IMR-90 (cell line): Measurements from ENCODE around the gene RERE. TPM values are rescaled to one million over a fixed set of nuclear protein-coding genes. Genes with fewer than 3 reads are reported as not detected.

ENCODE experiments used
- ATAC-seq: fragments of 200-7000 bp; cut with Tn5 transposase; 2 replicates; pipeline ENCODE4 v1.9.1; 2020; ENCODE audit warnings: low read depth, mild to moderate bottlenecking, moderate library complexity
- BruUV-seq: library from RNA; stranded (reverse); fragments of 400-500 nt; replicated peaks from 2 replicates; lab custom pipeline; 2021; lab: Mats Ljungman, UMichigan
- CTCF ChIA-PET: fragments of 300-600 bp; formaldehyde crosslinking; extraction: SDS; loops from one replicate; lab custom pipeline; 2021; ENCODE audit warnings: antibody characterized with exemption; lab: Yijun Ruan, JAX
- POLR2A ChIA-PET: fragments of 300-600 bp; sonication (Branson Sonifier 250); formaldehyde crosslinking; loops from one replicate; lab custom pipeline; 2022; ENCODE audit warnings: antibody characterized with exemption; ENCODE audit not compliant: unreplicated experiment; lab: Charles Lee
- DNase-seq: peaks from one replicate; pipeline ENCODE4 v3.0.0; 2013
- H2AFZ ChIP-seq: replicated peaks from 2 replicates; pipeline ENCODE3; 2013; ENCODE audit warnings: low read length, mild to moderate bottlenecking; ENCODE audit not compliant: poor library complexity
- H2AK5ac ChIP-seq: 2 replicates; pipeline ENCODE4 v1.6.1; 2013; ENCODE audit warnings: low read depth, low read length, inconsistent platforms
- H2AK9ac ChIP-seq: replicated peaks from 2 replicates; pipeline ENCODE3; 2013; ENCODE audit warnings: mild to moderate bottlenecking, low read depth, low read length, moderate library complexity; ENCODE audit not compliant: poor library complexity
- H2BK120ac ChIP-seq: 2 replicates; pipeline ENCODE4 v1.6.1; 2013; ENCODE audit warnings: low read depth, low read length, inconsistent platforms
- H2BK15ac ChIP-seq: 3 replicates; pipeline ENCODE4 v1.6.1; 2013; ENCODE audit warnings: low read depth, low read length, inconsistent platforms
- H2BK20ac ChIP-seq: 2 replicates; pipeline ENCODE4 v1.6.1; 2013; ENCODE audit warnings: low read depth, mild to moderate bottlenecking, inconsistent platforms, low read length, moderate library complexity
- H2BK5ac ChIP-seq: 2 replicates; pipeline ENCODE4 v1.6.1; 2013; ENCODE audit warnings: mild to moderate bottlenecking, low read depth, low read length, inconsistent platforms; ENCODE audit not compliant: poor library complexity, severe bottlenecking
- H3K14ac ChIP-seq: replicated peaks from 2 replicates; pipeline ENCODE4 v1.6.1; 2013; ENCODE audit warnings: low read depth, low read length, inconsistent platforms
- H3K18ac ChIP-seq: 2 replicates; pipeline ENCODE4 v1.6.1; 2013; ENCODE audit warnings: low read depth, low read length, control low read depth
- H3K23ac ChIP-seq: 2 replicates; pipeline ENCODE4 v1.6.1; 2013; ENCODE audit warnings: low read depth, low read length, inconsistent platforms
- H3K27ac ChIP-seq: 2 replicates; pipeline ENCODE4 v1.5.1; 2013; ENCODE audit warnings: mild to moderate bottlenecking, control low read depth, low read length; ENCODE audit not compliant: insufficient read depth
- H3K27me3 ChIP-seq: 2 replicates; pipeline ENCODE4 v1.6.1; 2013; ENCODE audit warnings: low read length; ENCODE audit not compliant: control insufficient read depth, insufficient read depth
- H3K36me3 ChIP-seq: 2 replicates; pipeline ENCODE4 v1.6.1; 2013; ENCODE audit warnings: low read length, mixed read lengths; ENCODE audit not compliant: control insufficient read depth, insufficient read depth
- H3K4ac ChIP-seq: 2 replicates; pipeline ENCODE4 v1.6.1; 2013; ENCODE audit warnings: low read depth, low read length, inconsistent platforms
- H3K4me1 ChIP-seq: 2 replicates; pipeline ENCODE4 v1.6.1; 2013; ENCODE audit warnings: low read length, mixed read lengths; ENCODE audit not compliant: control insufficient read depth, insufficient read depth
- H3K4me2 ChIP-seq: 2 replicates; pipeline ENCODE4 v1.6.1; 2013; ENCODE audit warnings: low read depth, mild to moderate bottlenecking, control low read depth, low read length, moderate library complexity
- H3K4me3 ChIP-seq: 2 replicates; pipeline ENCODE4 v1.5.1; 2013; ENCODE audit warnings: low read depth, mild to moderate bottlenecking, control low read depth, low read length, moderate library complexity; ENCODE audit not compliant: insufficient read depth
- H3K56ac ChIP-seq: 2 replicates; pipeline ENCODE4 v1.6.1; 2013; ENCODE audit warnings: low read length, inconsistent platforms; ENCODE audit not compliant: insufficient read depth; ENCODE audit errors: extremely low read depth
- H3K79me1 ChIP-seq, 2 experiments: 2 replicates each; pipeline ENCODE4 v1.6.1; 2013; ENCODE audit warnings: low read length in 2 of 2, inconsistent platforms in 1 of 2, low read depth in 1 of 2
- H3K9ac ChIP-seq: 2 replicates; pipeline ENCODE4 v1.6.1; 2013; ENCODE audit warnings: low read depth, low read length, control low read depth
- H3K9me1 ChIP-seq: 2 replicates; pipeline ENCODE4 v1.6.1; 2013; ENCODE audit warnings: low read length, inconsistent platforms; ENCODE audit not compliant: insufficient read depth
- H3K9me3 ChIP-seq: 2 replicates; pipeline ENCODE4 v1.6.1; 2013; ENCODE audit warnings: low read length; ENCODE audit not compliant: control insufficient read depth, insufficient read depth
- H4K20me1 ChIP-seq: 2 replicates; pipeline ENCODE4 v1.6.1; 2013; ENCODE audit warnings: low read length, inconsistent platforms; ENCODE audit not compliant: insufficient read depth
- H4K5ac ChIP-seq: 2 replicates; pipeline ENCODE4 v1.6.1; 2013; ENCODE audit warnings: mild to moderate bottlenecking, low read depth, low read length, control low read depth
- H4K8ac ChIP-seq, 2 experiments: 2 replicates each; pipeline ENCODE4 v1.6.1; 2013; ENCODE audit warnings: low read depth in 2 of 2, low read length in 2 of 2, control low read depth in 1 of 2, inconsistent platforms in 1 of 2
- H4K91ac ChIP-seq: 2 replicates; pipeline ENCODE4 v1.6.1; 2013; ENCODE audit warnings: low read depth, low read length, inconsistent platforms; ENCODE audit not compliant: insufficient read depth
- BHLHE40 ChIP-seq: fragments of 150-350 bp; IDR thresholded peaks from 2 replicates; pipeline ENCODE4 v1.6.1; 2016; ENCODE audit warnings: mild to moderate bottlenecking, low read depth, low read length
- CEBPB ChIP-seq: IDR thresholded peaks from 2 replicates; pipeline ENCODE4 v1.6.1; 2012; ENCODE audit warnings: low read depth, low read length, improper control_type of control experiment
- CHD1 ChIP-seq: IDR thresholded peaks from 2 replicates; pipeline ENCODE4 v1.6.1; 2012; ENCODE audit warnings: low read depth, low read length, improper control_type of control experiment
- FOS ChIP-seq: fragments of 150-350 bp; IDR thresholded peaks from 2 replicates; pipeline ENCODE4 v1.6.1; 2016; ENCODE audit warnings: low read depth, low read length
- MAFK ChIP-seq: IDR thresholded peaks from 2 replicates; pipeline ENCODE4 v1.6.1; 2012; ENCODE audit warnings: low read depth, low read length, improper control_type of control experiment
- MAZ ChIP-seq: IDR thresholded peaks from 2 replicates; pipeline ENCODE4 v1.6.1; 2012; ENCODE audit warnings: low read depth, mild to moderate bottlenecking, low read length, improper control_type of control experiment, moderate library complexity, borderline replicate concordance
- MXI1 ChIP-seq: IDR thresholded peaks from 2 replicates; pipeline ENCODE4 v1.6.1; 2012; ENCODE audit warnings: low read depth, mild to moderate bottlenecking, low read length, moderate library complexity, borderline replicate concordance
- NFE2L2 ChIP-seq: fragments of 150-350 bp; IDR thresholded peaks from 2 replicates; pipeline ENCODE4 v1.6.1; 2016; ENCODE audit warnings: low read depth, mild to moderate bottlenecking, low read length
- POLR2A ChIP-seq: IDR thresholded peaks from 2 replicates; pipeline ENCODE4 v1.6.1; 2012; ENCODE audit warnings: mild to moderate bottlenecking, low read depth, low read length
- RAD21 ChIP-seq: IDR thresholded peaks from 2 replicates; pipeline ENCODE4 v1.6.1; 2012; ENCODE audit warnings: low read length, improper control_type of control experiment
- RCOR1 ChIP-seq: IDR thresholded peaks from 2 replicates; pipeline ENCODE4 v1.6.1; 2012; ENCODE audit warnings: mild to moderate bottlenecking, low read length, improper control_type of control experiment; ENCODE audit not compliant: insufficient replicate concordance
- RFX5 ChIP-seq: IDR thresholded peaks from 2 replicates; pipeline ENCODE4 v1.8.0; 2012; ENCODE audit warnings: low read depth, mild to moderate bottlenecking, low read length, moderate library complexity
- SMC3 ChIP-seq: fragments of 150-350 bp; IDR thresholded peaks from 2 replicates; pipeline ENCODE4 v1.6.1; 2016; ENCODE audit warnings: low read depth, mild to moderate bottlenecking, antibody characterized with exemption, low read length, moderate library complexity
- WGBS, 2 experiments: methylation state at CpG; one replicate each; pipeline versions ENCODE4 v1.1.5 to v1.1.7; 2013; ENCODE audit warnings: missing lambda C conversion rate in 2 of 2; ENCODE audit not compliant: insufficient read length in 1 of 2; ENCODE audit errors: extremely low coverage in 2 of 2; 5-methylcytosine and 5-hydroxymethylcytosine counted together
- dilution Hi-C: fragments of 300-500 bp; cut with HindIII; formaldehyde crosslinking; loops from one replicate; pipeline ENCODE4 v1.14.3; 2018; ENCODE audit warnings: low sequenced_read_pairs; ENCODE audit not compliant: unreplicated experiment
- in situ Hi-C: fragments of 300-500 bp; cut with MboI; formaldehyde crosslinking; loops from 3 replicates; pipeline ENCODE4 v1.14.3; 2019; ENCODE audit warnings: low sequenced_read_pairs, inconsistent platforms, mixed read lengths
- intact Hi-C: fragments of 100-400 bp; cut with micrococcal nuclease; formaldehyde crosslinking; loops from 2 replicates; pipeline ENCODE4 v1.10.0; 2022
- polyA plus RNA-seq, 3 experiments: library from polyadenylated mRNA; depleted of rRNA; stranded (reverse); fragments of >200 nt; gene quantifications; 2 replicates each; pipeline ENCODE4 v1.2.3, GENCODE V29; 2012; ENCODE audit warnings: low replicate concordance in 1 of 3
- total RNA-seq: library from RNA; depleted of rRNA; stranded (reverse); fragments of >200 nt; gene quantifications from 2 replicates; pipeline ENCODE4 v1.2.3, GENCODE V29; 2012
- TF ChIP-seq, protein P1 (sequence below): fragments of 150-350 bp; IDR thresholded peaks from 2 replicates; pipeline ENCODE4 v1.6.1; 2016; ENCODE audit warnings: low read depth, mild to moderate bottlenecking, low read length, moderate library complexity, borderline replicate concordance
- TF ChIP-seq, protein P2 (sequence below): fragments of 150-350 bp; IDR thresholded peaks from 2 replicates; pipeline ENCODE4 v1.6.1; 2017; ENCODE audit warnings: mild to moderate bottlenecking, antibody characterized with exemption, low read length, low read depth
- TF ChIP-seq, protein P3 (sequence below): conservative IDR thresholded peaks from 2 replicates; pipeline ENCODE4 v1.5.1; 2012; ENCODE audit warnings: mild to moderate bottlenecking, low read depth, low read length, improper control_type of control experiment

The RERE gene
- total and polyA plus RNA-seq, 2 of the 4 experiments (the other 2 are of a cell fraction), result 11.5 to 25.1 TPM

DNA sequence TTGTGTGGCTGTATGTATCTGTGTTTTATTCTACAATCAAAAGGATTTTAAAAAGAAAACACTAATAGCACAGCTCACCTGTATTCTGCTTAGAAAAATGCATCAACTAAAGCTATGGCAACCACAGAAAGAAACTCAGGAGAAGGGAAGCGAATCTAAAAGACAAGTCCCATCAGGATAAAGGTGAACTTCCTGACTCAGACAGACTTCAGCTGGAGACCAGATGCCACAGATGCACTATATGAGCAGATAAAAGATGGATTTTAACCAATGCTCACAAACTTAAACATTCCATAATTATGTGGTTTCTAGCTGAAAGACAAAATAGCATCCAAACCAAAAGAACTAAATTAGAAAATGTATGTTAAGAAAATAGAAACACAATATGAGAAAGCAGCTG is 231.0 kb downstream of the RERE start:
- no peak overlapping the region for H2BK5ac ChIP-seq
- dilution Hi-C loops, result no loop called here
- no peak overlapping the region for H2AFZ ChIP-seq
- H3K9me1 ChIP-seq, result peaks cover 9% of the 10 kb centered on the region
- no peaks in the 10 kb centered on the region for H3K27me3 ChIP-seq
- no peak overlapping the region for H2AK5ac ChIP-seq
- H3K4me1 ChIP-seq, result peaks cover 3% of the 10 kb centered on the region; the same call in 1 of the 2 replicates
- H3K18ac ChIP-seq, result no peak overlapping the region
- H4K5ac ChIP-seq, result no peak overlapping the region
- no peak overlapping the region for H4K8ac ChIP-seq
- ChIA-PET CTCF (interaction anchor here (0.6 to 1.3 kb wide), 3 partner anchors 12 to 140 kb away, joined by 3 to 4 read pairs (median 3); no protein-coding TSS in a partner anchor), POLR2A (interaction anchor here (0.6 kb wide), 1 partner anchor 9 kb away, joined by 4 read pairs; no protein-coding TSS in a partner anchor)
- H3K9me3 ChIP-seq, result no peaks in the 10 kb centered on the region
- no peak overlapping the region for H3K23ac ChIP-seq
- peaks cover 43% of the 10 kb centered on the region for H4K20me1 ChIP-seq
- no peak overlapping the region for H3K4me3 ChIP-seq
- no peak overlapping the region for H3K9ac ChIP-seq
- H4K91ac ChIP-seq, result no peak overlapping the region
- ATAC-seq, result no peak
- no peak overlapping the region for H3K4me2 ChIP-seq
- WGBS, 2 experiments, result no CpG with 5 or more reads among the region's 1 CpG
- intact Hi-C loops, result no loop called here
- DNase-seq, result peak; percentile 44
- H3K4ac ChIP-seq, result no peak overlapping the region
- no peak for TF ChIP-seq RAD21
- TF ChIP-seq CEBPB, result no peak
- no peak for TF ChIP-seq MXI1
- TF ChIP-seq, protein P1, sequence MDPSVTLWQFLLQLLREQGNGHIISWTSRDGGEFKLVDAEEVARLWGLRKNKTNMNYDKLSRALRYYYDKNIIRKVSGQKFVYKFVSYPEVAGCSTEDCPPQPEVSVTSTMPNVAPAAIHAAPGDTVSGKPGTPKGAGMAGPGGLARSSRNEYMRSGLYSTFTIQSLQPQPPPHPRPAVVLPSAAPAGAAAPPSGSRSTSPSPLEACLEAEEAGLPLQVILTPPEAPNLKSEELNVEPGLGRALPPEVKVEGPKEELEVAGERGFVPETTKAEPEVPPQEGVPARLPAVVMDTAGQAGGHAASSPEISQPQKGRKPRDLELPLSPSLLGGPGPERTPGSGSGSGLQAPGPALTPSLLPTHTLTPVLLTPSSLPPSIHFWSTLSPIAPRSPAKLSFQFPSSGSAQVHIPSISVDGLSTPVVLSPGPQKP, result no peak
- TF ChIP-seq SMC3, result no peak
- no peak for TF ChIP-seq RCOR1
- no peak for TF ChIP-seq NFE2L2
- TF ChIP-seq MAFK, result no peak
- no peak for TF ChIP-seq FOS
- TF ChIP-seq, protein P2, sequence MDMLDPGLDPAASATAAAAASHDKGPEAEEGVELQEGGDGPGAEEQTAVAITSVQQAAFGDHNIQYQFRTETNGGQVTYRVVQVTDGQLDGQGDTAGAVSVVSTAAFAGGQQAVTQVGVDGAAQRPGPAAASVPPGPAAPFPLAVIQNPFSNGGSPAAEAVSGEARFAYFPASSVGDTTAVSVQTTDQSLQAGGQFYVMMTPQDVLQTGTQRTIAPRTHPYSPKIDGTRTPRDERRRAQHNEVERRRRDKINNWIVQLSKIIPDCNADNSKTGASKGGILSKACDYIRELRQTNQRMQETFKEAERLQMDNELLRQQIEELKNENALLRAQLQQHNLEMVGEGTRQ, result no peak
- TF ChIP-seq, protein P3, sequence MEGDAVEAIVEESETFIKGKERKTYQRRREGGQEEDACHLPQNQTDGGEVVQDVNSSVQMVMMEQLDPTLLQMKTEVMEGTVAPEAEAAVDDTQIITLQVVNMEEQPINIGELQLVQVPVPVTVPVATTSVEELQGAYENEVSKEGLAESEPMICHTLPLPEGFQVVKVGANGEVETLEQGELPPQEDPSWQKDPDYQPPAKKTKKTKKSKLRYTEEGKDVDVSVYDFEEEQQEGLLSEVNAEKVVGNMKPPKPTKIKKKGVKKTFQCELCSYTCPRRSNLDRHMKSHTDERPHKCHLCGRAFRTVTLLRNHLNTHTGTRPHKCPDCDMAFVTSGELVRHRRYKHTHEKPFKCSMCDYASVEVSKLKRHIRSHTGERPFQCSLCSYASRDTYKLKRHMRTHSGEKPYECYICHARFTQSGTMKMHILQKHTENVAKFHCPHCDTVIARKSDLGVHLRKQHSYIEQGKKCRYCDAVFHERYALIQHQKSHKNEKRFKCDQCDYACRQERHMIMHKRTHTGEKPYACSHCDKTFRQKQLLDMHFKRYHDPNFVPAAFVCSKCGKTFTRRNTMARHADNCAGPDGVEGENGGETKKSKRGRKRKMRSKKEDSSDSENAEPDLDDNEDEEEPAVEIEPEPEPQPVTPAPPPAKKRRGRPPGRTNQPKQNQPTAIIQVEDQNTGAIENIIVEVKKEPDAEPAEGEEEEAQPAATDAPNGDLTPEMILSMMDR, result no peak
- no peak for TF ChIP-seq BHLHE40
- no peak for TF ChIP-seq RFX5
- no peak for TF ChIP-seq POLR2A
- no peak for TF ChIP-seq MAZ
- TF ChIP-seq CHD1, result no peak
- H3K14ac ChIP-seq, result no peak overlapping the region
- no peak overlapping the region for H2BK120ac ChIP-seq
- H3K27ac ChIP-seq, result no peak overlapping the region
- H2BK20ac ChIP-seq, result no peak overlapping the region
- H2AK9ac ChIP-seq, result no peak overlapping the region
- BruUV-seq, result no TSS peak
- H2BK15ac ChIP-seq, result no peak overlapping the region
- in situ Hi-C loops, result no loop called here
- H3K56ac ChIP-seq, result no peak overlapping the region
- peaks cover 42 to 72% of the 10 kb centered on the region in 2 experiments for H3K79me1 ChIP-seq
- 0 out of 2 replicates have a peak, but pooled peaks cover 2% of the 10 kb centered on the region for H3K36me3 ChIP-seq
